Measurements from ENCODE around the gene DKC1.

DNA sequence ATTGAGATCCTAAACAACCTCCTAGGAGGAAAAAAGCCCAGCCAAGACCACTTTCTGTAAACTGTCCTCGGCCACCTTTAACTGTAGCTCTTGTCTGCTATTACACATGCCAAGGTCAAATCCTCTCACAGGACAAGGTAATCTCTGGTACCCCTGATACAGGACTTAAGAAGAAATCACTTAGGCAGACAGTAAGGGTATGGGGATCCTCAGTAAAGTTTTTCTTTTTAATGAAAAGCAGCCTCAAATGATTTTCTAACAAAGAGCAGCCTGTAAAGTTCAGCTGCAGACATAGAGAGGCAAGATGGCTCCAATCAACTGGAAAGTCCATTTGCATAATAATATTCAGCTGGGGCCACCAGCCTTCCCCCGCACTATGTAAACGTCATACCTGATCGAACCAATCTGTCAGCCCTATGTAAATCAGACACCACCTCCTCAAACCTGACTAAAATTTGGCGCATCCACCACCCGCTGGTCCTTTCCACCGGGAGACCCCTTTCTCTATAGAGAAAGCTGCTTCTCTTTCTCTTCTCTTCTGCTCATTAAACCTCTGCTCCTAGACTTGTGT lies 57.2 kb downstream of the DKC1 start:
- TF ChIP-seq RCOR1 (IDR thresholded peaks at IDR 0.05; ENCODE audit: insufficient replicate concordance, low read length) (no peak), RAD21 (IDR thresholded peaks at IDR 0.05; ENCODE audit: low read length) (no peak)
- TF ChIP-seq, protein P1, sequence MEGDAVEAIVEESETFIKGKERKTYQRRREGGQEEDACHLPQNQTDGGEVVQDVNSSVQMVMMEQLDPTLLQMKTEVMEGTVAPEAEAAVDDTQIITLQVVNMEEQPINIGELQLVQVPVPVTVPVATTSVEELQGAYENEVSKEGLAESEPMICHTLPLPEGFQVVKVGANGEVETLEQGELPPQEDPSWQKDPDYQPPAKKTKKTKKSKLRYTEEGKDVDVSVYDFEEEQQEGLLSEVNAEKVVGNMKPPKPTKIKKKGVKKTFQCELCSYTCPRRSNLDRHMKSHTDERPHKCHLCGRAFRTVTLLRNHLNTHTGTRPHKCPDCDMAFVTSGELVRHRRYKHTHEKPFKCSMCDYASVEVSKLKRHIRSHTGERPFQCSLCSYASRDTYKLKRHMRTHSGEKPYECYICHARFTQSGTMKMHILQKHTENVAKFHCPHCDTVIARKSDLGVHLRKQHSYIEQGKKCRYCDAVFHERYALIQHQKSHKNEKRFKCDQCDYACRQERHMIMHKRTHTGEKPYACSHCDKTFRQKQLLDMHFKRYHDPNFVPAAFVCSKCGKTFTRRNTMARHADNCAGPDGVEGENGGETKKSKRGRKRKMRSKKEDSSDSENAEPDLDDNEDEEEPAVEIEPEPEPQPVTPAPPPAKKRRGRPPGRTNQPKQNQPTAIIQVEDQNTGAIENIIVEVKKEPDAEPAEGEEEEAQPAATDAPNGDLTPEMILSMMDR (conservative IDR thresholded peaks at IDR 0.05; ENCODE audit: low read depth, low read length), result no peak
- TF ChIP-seq, protein P2, sequence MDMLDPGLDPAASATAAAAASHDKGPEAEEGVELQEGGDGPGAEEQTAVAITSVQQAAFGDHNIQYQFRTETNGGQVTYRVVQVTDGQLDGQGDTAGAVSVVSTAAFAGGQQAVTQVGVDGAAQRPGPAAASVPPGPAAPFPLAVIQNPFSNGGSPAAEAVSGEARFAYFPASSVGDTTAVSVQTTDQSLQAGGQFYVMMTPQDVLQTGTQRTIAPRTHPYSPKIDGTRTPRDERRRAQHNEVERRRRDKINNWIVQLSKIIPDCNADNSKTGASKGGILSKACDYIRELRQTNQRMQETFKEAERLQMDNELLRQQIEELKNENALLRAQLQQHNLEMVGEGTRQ (IDR thresholded peaks at IDR 0.05; ENCODE audit: low read depth, low read length), result no peak
